GM12878 (cell line): ENCODE measurements around the gene SPATA6. TPM values are rescaled to one million over a fixed set of nuclear protein-coding genes. Genes with fewer than 3 reads are reported as not detected.

Experiments used
- ATAC-seq: fragments of 200-7000 bp; cut with Tn5 transposase; 3 replicates; pipeline ENCODE4 v1.9.1; 2020; ENCODE audit warnings: mild to moderate bottlenecking, moderate library complexity
- BruUV-seq: library from RNA; stranded (reverse); fragments of 400-500 nt; replicated peaks from 2 replicates; lab custom pipeline; 2021; lab: Mats Ljungman, UMichigan
- CTCF ChIA-PET: fragments of 300-600 bp; sonication (Branson Sonifier 250); formaldehyde crosslinking; extraction: SDS; loops from one replicate; lab custom pipeline; 2021; ENCODE audit warnings: inconsistent platforms; lab: Yijun Ruan, JAX
- POLR2A ChIA-PET: fragments of 350-600 bp; formaldehyde crosslinking; extraction: SDS; loops from one replicate; lab custom pipeline; 2021; ENCODE audit warnings: inconsistent platforms; lab: Charles Lee
- RAD21 ChIA-PET: fragments of 300-600 bp; sonication (Branson Sonifier 250); formaldehyde crosslinking; loops from one replicate; lab custom pipeline; 2023; ENCODE audit warnings: antibody characterized with exemption; ENCODE audit not compliant: unreplicated experiment; lab: Charles Lee
- SMC1A ChIA-PET: fragments of 300-600 bp; sonication (Branson Sonifier 250); formaldehyde crosslinking; loops from one replicate; lab custom pipeline; 2023; ENCODE audit not compliant: unreplicated experiment, uncharacterized antibody; lab: Charles Lee
- DNase-seq: peaks from one replicate; pipeline ENCODE4 v3.0.0-alpha.2; 2011; ENCODE audit warnings: low read depth, low spot score
- FAIRE-seq: peaks from 3 replicates; lab custom pipeline; 2011; peaks lifted over from hg19 to GRCh38; lab: Jason Lieb, UNC
- H2AFZ ChIP-seq: 2 replicates; pipeline ENCODE4 v1.6.0; 2011; ENCODE audit warnings: low read depth, low read length, control low read depth; ENCODE audit not compliant: control insufficient read depth
- H3K27ac ChIP-seq: 2 replicates; pipeline ENCODE4 v1.5.1; 2011; ENCODE audit warnings: control low read depth; ENCODE audit not compliant: control insufficient read depth, insufficient read depth
- H3K27me3 ChIP-seq, 2 experiments: replicated peaks in 1 of 2; 2 replicates each; pipeline versions ENCODE4 v1.6.0 to v1.6.1; 2011; ENCODE audit warnings: low read length in 1 of 2; ENCODE audit not compliant: control insufficient read depth in 2 of 2, insufficient read depth in 2 of 2
- H3K36me3 ChIP-seq, 2 experiments: 2 replicates each; pipeline ENCODE4 v1.5.1; 2011; ENCODE audit warnings: low read length in 1 of 2; ENCODE audit not compliant: control insufficient read depth in 2 of 2, insufficient read depth in 2 of 2
- H3K4me1 ChIP-seq: 2 replicates; pipeline ENCODE4 v1.6.1; 2011; ENCODE audit warnings: mild to moderate bottlenecking, low read length, moderate library complexity, mixed read lengths; ENCODE audit not compliant: control insufficient read depth, insufficient read depth
- H3K4me2 ChIP-seq: 2 replicates; pipeline ENCODE4 v1.6.0; 2011; ENCODE audit warnings: control low read depth; ENCODE audit not compliant: control insufficient read depth, insufficient read depth
- H3K4me3 ChIP-seq: fragments of 200-600 bp; sonication (generic); 2 replicates; pipeline ENCODE4 v1.5.1; 2016
- H3K79me2 ChIP-seq: 2 replicates; pipeline ENCODE4 v1.6.0; 2011; ENCODE audit warnings: low read length; ENCODE audit not compliant: control insufficient read depth, insufficient read depth
- H3K9ac ChIP-seq: 2 replicates; pipeline ENCODE4 v1.8.0; 2011; ENCODE audit warnings: low read length, control low read depth, mixed read lengths; ENCODE audit not compliant: control insufficient read depth, insufficient read depth
- H3K9me3 ChIP-seq: replicated peaks from 3 replicates; pipeline ENCODE4 v1.5.1; 2011; ENCODE audit warnings: mild to moderate bottlenecking, low read length; ENCODE audit not compliant: control insufficient read depth, insufficient read depth
- H4K20me1 ChIP-seq: 2 replicates; pipeline ENCODE4 v1.6.0; 2011; ENCODE audit not compliant: control insufficient read depth, insufficient read depth
- CBX3 ChIP-seq: fragments of 200-600 bp; sonication (generic); IDR thresholded peaks from 2 replicates; pipeline ENCODE4 v1.6.1; 2016; ENCODE audit warnings: low read depth, borderline replicate concordance
- IKZF2 ChIP-seq, 2 experiments: fragments of 450-650 bp; IDR thresholded peaks; 2 replicates each; pipeline ENCODE4 v1.6.1; 2017; ENCODE audit warnings: mild to moderate bottlenecking in 2 of 2, moderate library complexity in 2 of 2
- NFXL1 ChIP-seq: fragments of 450-650 bp; IDR thresholded peaks from 2 replicates; pipeline ENCODE4 v1.6.1; 2017; ENCODE audit warnings: antibody characterized with exemption, mild to moderate bottlenecking, borderline replicate concordance
- NFYB ChIP-seq: IDR thresholded peaks from 2 replicates; pipeline ENCODE4 v1.6.1; 2011; ENCODE audit warnings: low read depth, mild to moderate bottlenecking, low read length, improper control_type of control experiment, moderate library complexity; ENCODE audit not compliant: insufficient read depth
- WGBS: methylation state at CpG from one replicate; pipeline ENCODE4 v1.1.6; 2016; ENCODE audit warnings: low lambda C conversion rate; ENCODE audit not compliant: insufficient replicate concordance, insufficient coverage; ENCODE audit errors: missing lambda C conversion rate; 5-methylcytosine and 5-hydroxymethylcytosine counted together
- in situ Hi-C: fragments of 300-500 bp; cut with MboI; formaldehyde crosslinking; loops from 9 replicates; pipeline ENCODE4 v1.14.3; 2018; ENCODE audit warnings: mixed read lengths
- intact Hi-C: fragments of 100-400 bp; cut with micrococcal nuclease; formaldehyde crosslinking; loops from one replicate; pipeline ENCODE4 v1.14.2; 2022; ENCODE audit not compliant: unreplicated experiment
- polyA plus RNA-seq, 11 experiments: library from polyadenylated mRNA; depleted of rRNA in 4 of 11; unstranded in 6 of 11; stranded (reverse) in 5 of 11; fragments of >200 nt; fragmentation: Nextera tagmentation in 4 of 11; fragmentation: Illumina TruSeq in 1 of 11; extraction: Ambion mirVana in 4 of 11; extraction: Trizol in 1 of 11; gene quantifications; 1 replicate in 1 of 11; 2 replicates in 10 of 11; pipeline versions ENCODE4 v1.2.1 to v1.2.3, GENCODE V29; 2011 to 2016; ENCODE audit warnings: inconsistent platforms in 2 of 11, missing spikeins in 2 of 11, low read depth in 1 of 11
- total RNA-seq, 4 experiments: library from RNA; depleted of rRNA in 3 of 4; stranded (reverse); fragments of >200 nt in 3 of 4; fragmentation: Illumina TruSeq in 1 of 4; extraction: Trizol in 1 of 4; gene quantifications; 2 replicates each; pipeline versions ENCODE4 v1.2.1 to v1.2.3, GENCODE V29; 2013 to 2021

SPATA6 gene
- total and polyA plus RNA-seq, 10 of the 15 experiments (the other 5 are each of a cell fraction or from before 2014, with no cell fraction given) = 0.29 TPM; not detected in 9

DNA sequence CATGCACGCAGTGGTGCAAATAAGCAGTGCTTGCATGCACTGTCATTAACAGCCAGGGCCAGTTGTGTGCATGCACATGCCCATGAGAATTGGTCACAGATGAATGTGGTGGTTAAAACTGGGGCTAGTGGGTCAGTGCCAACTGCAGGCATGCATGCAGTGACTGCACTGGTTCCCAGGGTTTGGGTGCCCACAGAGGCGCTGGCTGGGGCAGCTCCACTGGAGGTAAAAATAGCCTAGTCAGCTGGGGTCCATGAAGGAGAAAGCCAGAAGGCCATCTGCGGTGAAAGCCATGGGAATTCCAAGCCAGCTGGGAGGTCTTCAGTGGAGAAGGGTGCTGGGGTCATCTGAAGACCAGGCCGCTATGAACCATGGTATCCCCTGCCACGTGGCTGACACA, 179.3 kb downstream of the SPATA6 start:
- SMC1A ChIA-PET = no interaction called here
- TF ChIP-seq CBX3 = no peak
- TF ChIP-seq, all 136 proteins: peak for 0
- no peaks in the 10 kb centered on the region for H3K4me1 ChIP-seq
- RAD21 ChIA-PET = no interaction called here
- H3K9me3 ChIP-seq = no peaks in the 10 kb centered on the region
- no peak overlapping the region for H3K9ac ChIP-seq
- H3K4me3 ChIP-seq = no peak overlapping the region
- no peak overlapping the region for H3K27ac ChIP-seq
- POLR2A ChIA-PET = no interaction called here
- no peaks in the 10 kb centered on the region for H4K20me1 ChIP-seq
- no TSS peak for BruUV-seq
- DNase-seq (no peak), ATAC-seq (no peak), FAIRE-seq (no peak)
- no peak overlapping the region for H3K4me2 ChIP-seq
- no peaks in the 10 kb centered on the region for H3K27me3 ChIP-seq
- CTCF ChIA-PET = no interaction called here
- H3K36me3 ChIP-seq = no peaks in the 10 kb centered on the region
- in situ Hi-C loops = no loop called here
- intact Hi-C loops = no loop called here
- no peak overlapping the region for H2AFZ ChIP-seq
- 7% methylated on average over 5 of the region's 5 CpGs for WGBS
- no peaks in the 10 kb centered on the region for H3K79me2 ChIP-seq

GRCh38 chr1:48291421-48291820, 180.6 kb downstream of the SPATA6 start:
- FAIRE-seq = no peak
- CTCF ChIA-PET = interaction anchor here (1.1 kb wide), 1 partner anchor 16 kb away, joined by 3 read pairs; no protein-coding TSS in a partner anchor

More at GRCh38 chr1:48291421-48291820, 180.6 kb downstream of the SPATA6 start:
- DNase-seq (no peak), ATAC-seq (no peak)
- ChIA-PET RAD21 (no interaction called here), SMC1A (no interaction called here), POLR2A (no interaction called here)
- Histone ChIP-seq H3K36me3 (no peaks in the 10 kb centered on the region), H3K27me3 (no peaks in the 10 kb centered on the region), H3K4me1 (no peaks in the 10 kb centered on the region), H3K4me2 (no peak overlapping the region), H3K9ac (no peak overlapping the region), H2AFZ (no peak overlapping the region), H3K79me2 (no peaks in the 10 kb centered on the region), H4K20me1 (no peaks in the 10 kb centered on the region), H3K9me3 (no peaks in the 10 kb centered on the region), H3K27ac (no peak overlapping the region), H3K4me3 (no peak overlapping the region)
- TF ChIP-seq IKZF2 (IDR thresholded peaks at IDR 0.05) (no peak), NFXL1 (no peak), NFYB (no peak)
- in situ Hi-C loops = no loop called here
- BruUV-seq = no TSS peak
- 23% methylated on average over 4 of the region's 4 CpGs for WGBS
- intact Hi-C loops = no loop called here
